Measurements from ENCODE around the gene TUBA1C.
A peak's percentile ranks its signal among the peaks of the same experiment; 100 is the strongest.

The TUBA1C gene
- total RNA-seq: 44.3 to 79.1 (median 56.5) reads per million in 3 donors

- H3K9me3 ChIP-seq (ENCODE audit: control insufficient read depth, low read length): no peaks in the 10 kb centered on the region
- peak; percentile 74 to 79 (median 78) for DNase-seq
- H3K4me3 ChIP-seq (ENCODE audit: insufficient read depth, low read depth, low read length, poor library complexity, severe bottlenecking): peak within 1 kb of the TSS; percentile 83
- peaks cover 17% of the 10 kb centered on the region for H3K4me1 ChIP-seq (ENCODE audit: control insufficient read depth, insufficient read depth, low read length, poor library complexity, severe bottlenecking)
- H3K36me3 ChIP-seq (ENCODE audit: control insufficient read depth, insufficient read depth, low read length): peaks cover 6% of the 10 kb centered on the region
- H3K27me3 ChIP-seq (replicated peaks; ENCODE audit: control insufficient read depth, insufficient read depth, low read length, poor library complexity, severe bottlenecking): no peaks in the 10 kb centered on the region
- H3K27ac ChIP-seq (ENCODE audit: insufficient read depth, low read length, poor library complexity, severe bottlenecking): peak within 1 kb of the TSS; percentile 71
These were observed at the start of gene TUBA1C for GRCh38 chr12:49264873-49265792. Gene TUBA1C (plus strand): TSS chr12:49265082. CDS start chr12:49265182, 100 bp downstream.

- DNase-seq: no peak
- Histone ChIP-seq H3K27ac (ENCODE audit: insufficient read depth, low read length, poor library complexity, severe bottlenecking) (no peak overlapping the region), H3K4me1 (ENCODE audit: control insufficient read depth, insufficient read depth, low read length, poor library complexity, severe bottlenecking) (no peaks in the 10 kb centered on the region), H3K27me3 (replicated peaks; ENCODE audit: control insufficient read depth, insufficient read depth, low read length, poor library complexity, severe bottlenecking) (no peaks in the 10 kb centered on the region), H3K4me3 (ENCODE audit: insufficient read depth, low read depth, low read length, poor library complexity, severe bottlenecking) (no peak overlapping the region), H3K36me3 (ENCODE audit: control insufficient read depth, insufficient read depth, low read length) (no peaks in the 10 kb centered on the region), H3K9me3 (ENCODE audit: control insufficient read depth, low read length) (no peaks in the 10 kb centered on the region)
These were observed 45.4 kb upstream of the TUBA1C start for GRCh38 chr12:49219417-49220026.

DNA sequence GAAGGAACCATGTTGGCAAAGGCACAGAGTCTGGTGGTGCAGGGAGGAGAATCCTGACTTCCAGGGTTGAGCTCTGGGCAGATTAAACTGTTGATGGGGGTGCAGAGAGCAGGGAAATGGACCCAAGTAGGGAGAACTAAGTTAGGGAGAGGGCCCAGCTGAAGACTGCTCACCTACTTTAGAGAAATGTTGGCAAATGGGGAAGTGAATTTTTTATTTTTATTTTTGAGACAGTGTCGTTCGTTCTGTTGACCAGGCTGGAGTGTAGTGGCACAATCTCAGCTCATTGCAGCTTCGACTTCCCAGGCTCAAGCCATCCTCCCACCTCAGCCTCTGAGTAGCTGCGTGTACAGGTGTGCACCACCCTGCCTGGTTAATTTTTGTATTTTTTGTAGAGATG is 43.9 kb upstream of the TUBA1C start:
- no peak for DNase-seq
- Histone ChIP-seq H3K4me1 (ENCODE audit: control insufficient read depth, insufficient read depth, low read length, poor library complexity, severe bottlenecking) (no peaks in the 10 kb centered on the region), H3K4me3 (ENCODE audit: insufficient read depth, low read depth, low read length, poor library complexity, severe bottlenecking) (no peak overlapping the region), H3K9me3 (ENCODE audit: control insufficient read depth, low read length) (no peaks in the 10 kb centered on the region), H3K27me3 (replicated peaks; ENCODE audit: control insufficient read depth, insufficient read depth, low read length, poor library complexity, severe bottlenecking) (no peaks in the 10 kb centered on the region), H3K36me3 (ENCODE audit: control insufficient read depth, insufficient read depth, low read length) (no peaks in the 10 kb centered on the region), H3K27ac (ENCODE audit: insufficient read depth, low read length, poor library complexity, severe bottlenecking) (no peak overlapping the region)

- Histone ChIP-seq H3K4me3 (ENCODE audit: insufficient read depth, low read depth, low read length, poor library complexity, severe bottlenecking) (no peak overlapping the region), H3K4me1 (ENCODE audit: control insufficient read depth, insufficient read depth, low read length, poor library complexity, severe bottlenecking) (no peaks in the 10 kb centered on the region), H3K27me3 (replicated peaks; ENCODE audit: control insufficient read depth, insufficient read depth, low read length, poor library complexity, severe bottlenecking) (no peaks in the 10 kb centered on the region), H3K27ac (ENCODE audit: insufficient read depth, low read length, poor library complexity, severe bottlenecking) (no peak overlapping the region), H3K9me3 (ENCODE audit: control insufficient read depth, low read length) (no peaks in the 10 kb centered on the region), H3K36me3 (ENCODE audit: control insufficient read depth, insufficient read depth, low read length) (no peaks in the 10 kb centered on the region)
- no peak for DNase-seq
These were observed 41.8 kb upstream of the TUBA1C start for GRCh38 chr12:49223122-49223521.

DNA sequence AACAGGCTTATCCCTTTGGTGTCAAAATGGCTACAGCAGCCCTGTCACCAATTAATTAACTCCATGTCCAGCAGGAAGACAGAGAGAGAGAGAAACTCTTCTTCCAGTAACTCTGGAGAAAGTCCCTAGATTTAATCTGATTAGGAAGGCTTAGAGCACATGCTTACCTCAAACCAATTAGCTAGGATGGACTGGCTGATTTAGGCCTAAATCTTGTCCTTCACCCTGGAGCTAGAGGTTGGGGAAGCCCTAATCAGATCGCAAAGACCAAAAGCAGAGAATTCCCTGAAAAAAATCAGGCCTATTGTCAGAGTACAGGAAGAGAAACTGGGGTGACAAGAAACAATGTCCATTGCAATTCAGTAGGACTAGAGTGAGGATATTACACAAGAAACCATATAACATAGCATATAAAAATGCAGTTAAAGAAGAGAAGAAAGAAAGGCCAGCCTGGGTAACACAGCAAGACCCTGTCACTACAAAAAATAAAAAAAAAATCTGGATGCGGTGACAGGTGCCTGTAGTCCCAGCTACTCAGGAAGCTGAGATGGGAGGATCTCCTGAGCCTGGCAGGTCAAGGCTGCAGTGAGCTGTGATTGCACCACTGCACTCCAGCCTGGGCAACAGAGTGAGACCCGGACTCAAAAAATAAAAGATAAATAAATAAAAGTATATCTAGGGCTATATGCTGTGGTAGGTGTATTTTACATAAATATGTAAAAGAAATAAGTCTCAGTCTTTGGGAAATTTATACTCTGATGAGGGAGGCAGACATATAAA is 41.1 kb upstream of the TUBA1C start:
- no peaks in the 10 kb centered on the region for H3K4me1 ChIP-seq (ENCODE audit: control insufficient read depth, insufficient read depth, low read length, poor library complexity, severe bottlenecking)
- no peaks in the 10 kb centered on the region for H3K27me3 ChIP-seq (replicated peaks; ENCODE audit: control insufficient read depth, insufficient read depth, low read length, poor library complexity, severe bottlenecking)
- no peak overlapping the region for H3K4me3 ChIP-seq (ENCODE audit: insufficient read depth, low read depth, low read length, poor library complexity, severe bottlenecking)
- H3K27ac ChIP-seq (ENCODE audit: insufficient read depth, low read length, poor library complexity, severe bottlenecking): no peak overlapping the region
- no peaks in the 10 kb centered on the region for H3K36me3 ChIP-seq (ENCODE audit: control insufficient read depth, insufficient read depth, low read length)
- DNase-seq: no peak
- H3K9me3 ChIP-seq (ENCODE audit: control insufficient read depth, low read length): no peaks in the 10 kb centered on the region

DNA sequence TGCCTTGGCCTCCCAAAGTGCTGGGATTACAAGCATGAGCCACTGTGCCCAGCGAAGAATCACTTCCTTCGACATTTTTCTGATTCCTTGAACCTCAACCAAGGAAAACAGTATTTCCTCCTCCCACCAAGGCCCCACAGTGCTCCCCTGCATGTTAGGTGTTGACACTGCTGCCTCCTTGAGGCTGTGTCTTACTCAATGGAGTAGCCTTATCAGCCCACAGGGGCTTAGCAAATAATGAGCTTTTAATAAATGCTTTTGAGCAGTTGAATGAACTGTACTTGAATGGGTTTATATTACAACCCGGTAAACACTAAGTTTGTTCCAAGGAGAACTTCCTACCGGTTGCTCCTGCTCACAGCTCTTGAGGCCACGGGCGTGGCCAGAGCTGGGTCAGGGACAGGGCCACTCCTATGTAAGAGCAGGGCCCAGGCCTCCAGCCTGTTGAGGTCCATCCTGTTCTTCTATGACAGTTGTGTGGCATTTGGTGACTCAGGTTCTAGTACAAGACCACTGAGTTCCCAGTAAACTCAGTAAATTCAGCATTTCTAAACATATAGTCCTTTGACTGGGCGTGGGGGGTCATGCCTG is 39.2 kb upstream of the TUBA1C start:
- H3K4me3 ChIP-seq (ENCODE audit: insufficient read depth, low read depth, low read length, poor library complexity, severe bottlenecking): no peak overlapping the region
- no peaks in the 10 kb centered on the region for H3K9me3 ChIP-seq (ENCODE audit: control insufficient read depth, low read length)
- DNase-seq: no peak
- H3K4me1 ChIP-seq (ENCODE audit: control insufficient read depth, insufficient read depth, low read length, poor library complexity, severe bottlenecking): no peaks in the 10 kb centered on the region
- H3K36me3 ChIP-seq (ENCODE audit: control insufficient read depth, insufficient read depth, low read length): no peaks in the 10 kb centered on the region
- H3K27me3 ChIP-seq (replicated peaks; ENCODE audit: control insufficient read depth, insufficient read depth, low read length, poor library complexity, severe bottlenecking): no peaks in the 10 kb centered on the region
- H3K27ac ChIP-seq (ENCODE audit: insufficient read depth, low read length, poor library complexity, severe bottlenecking): no peak overlapping the region

GRCh38 chr12:49227713-49228112 is 37.2 kb upstream of the TUBA1C start:
- Histone ChIP-seq H3K4me3 (ENCODE audit: insufficient read depth, low read depth, low read length, poor library complexity, severe bottlenecking) (no peak overlapping the region), H3K27ac (ENCODE audit: insufficient read depth, low read length, poor library complexity, severe bottlenecking) (no peak overlapping the region), H3K9me3 (ENCODE audit: control insufficient read depth, low read length) (no peaks in the 10 kb centered on the region), H3K36me3 (ENCODE audit: control insufficient read depth, insufficient read depth, low read length) (no peaks in the 10 kb centered on the region), H3K4me1 (ENCODE audit: control insufficient read depth, insufficient read depth, low read length, poor library complexity, severe bottlenecking) (no peaks in the 10 kb centered on the region), H3K27me3 (replicated peaks; ENCODE audit: control insufficient read depth, insufficient read depth, low read length, poor library complexity, severe bottlenecking) (no peaks in the 10 kb centered on the region)
- DNase-seq: no peak

DNA sequence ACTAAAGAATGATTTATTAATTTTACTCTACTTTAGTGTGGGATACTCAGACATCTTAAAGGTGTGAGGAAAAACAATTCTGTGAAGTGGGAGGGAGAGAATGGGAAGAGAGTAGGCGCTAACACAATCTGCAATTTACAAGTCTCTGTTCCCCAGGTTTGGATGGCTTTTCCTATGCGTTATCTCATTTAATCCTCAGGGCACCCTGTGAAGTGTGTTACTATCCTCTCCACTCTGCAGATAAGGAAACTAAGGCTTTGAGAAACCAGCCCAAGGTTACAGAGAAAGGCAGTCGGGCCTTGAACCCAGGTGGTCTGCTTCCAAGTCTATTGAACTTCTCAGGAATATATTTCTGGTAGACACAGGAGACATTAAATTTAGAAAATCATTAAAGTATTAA is 36.2 kb upstream of the TUBA1C start:
- Histone ChIP-seq H3K36me3 (ENCODE audit: control insufficient read depth, insufficient read depth, low read length) (no peaks in the 10 kb centered on the region), H3K4me1 (ENCODE audit: control insufficient read depth, insufficient read depth, low read length, poor library complexity, severe bottlenecking) (no peaks in the 10 kb centered on the region), H3K9me3 (ENCODE audit: control insufficient read depth, low read length) (no peaks in the 10 kb centered on the region), H3K4me3 (ENCODE audit: insufficient read depth, low read depth, low read length, poor library complexity, severe bottlenecking) (no peak overlapping the region), H3K27ac (ENCODE audit: insufficient read depth, low read length, poor library complexity, severe bottlenecking) (no peak overlapping the region), H3K27me3 (replicated peaks; ENCODE audit: control insufficient read depth, insufficient read depth, low read length, poor library complexity, severe bottlenecking) (no peaks in the 10 kb centered on the region)
- no peak for DNase-seq

DNA sequence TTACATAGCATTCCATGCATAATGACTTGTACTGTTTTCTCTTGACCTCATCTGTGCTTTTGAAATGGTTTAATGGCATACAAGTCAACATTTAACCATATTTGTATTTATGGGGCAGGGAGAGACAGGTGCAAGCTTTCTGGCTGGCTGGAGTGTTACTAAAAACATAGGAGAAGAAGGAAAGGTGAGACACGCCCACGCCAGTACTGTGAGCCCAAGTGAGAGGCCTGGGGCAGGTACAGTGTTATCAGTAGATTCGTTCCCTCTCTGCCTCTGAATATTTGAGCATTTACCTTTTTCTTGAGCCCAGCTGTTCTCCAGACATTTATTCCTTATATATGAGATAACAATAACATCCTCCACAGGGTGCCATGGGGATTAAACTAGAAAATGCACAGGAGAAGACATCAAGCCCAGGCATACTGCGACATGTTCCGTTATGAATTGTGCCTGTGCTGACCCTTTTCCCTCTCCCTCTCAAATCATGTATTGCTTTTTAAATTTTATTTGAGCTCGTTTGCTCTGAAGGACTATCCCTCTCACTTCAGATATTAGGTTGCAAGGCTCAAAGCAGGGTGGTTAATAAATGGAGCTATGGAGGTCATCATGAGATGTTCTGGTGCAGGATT is 34.6 kb upstream of the TUBA1C start:
- no peak overlapping the region for H3K27ac ChIP-seq (ENCODE audit: insufficient read depth, low read length, poor library complexity, severe bottlenecking)
- no peaks in the 10 kb centered on the region for H3K36me3 ChIP-seq (ENCODE audit: control insufficient read depth, insufficient read depth, low read length)
- no peaks in the 10 kb centered on the region for H3K4me1 ChIP-seq (ENCODE audit: control insufficient read depth, insufficient read depth, low read length, poor library complexity, severe bottlenecking)
- no peaks in the 10 kb centered on the region for H3K27me3 ChIP-seq (replicated peaks; ENCODE audit: control insufficient read depth, insufficient read depth, low read length, poor library complexity, severe bottlenecking)
- no peak for DNase-seq
- no peaks in the 10 kb centered on the region for H3K9me3 ChIP-seq (ENCODE audit: control insufficient read depth, low read length)
- no peak overlapping the region for H3K4me3 ChIP-seq (ENCODE audit: insufficient read depth, low read depth, low read length, poor library complexity, severe bottlenecking)
